Iris pigment epithelial cell (primary cell): ENCODE measurements around the gene MASP1.
A peak's percentile ranks its signal among the peaks of the same experiment; 100 is the strongest.

Experiments used
- DNase-seq: peaks from one replicate; pipeline ENCODE4 v3.0.0-alpha.2; 2011; ENCODE audit warnings: low read depth

The MASP1 gene

DNA sequence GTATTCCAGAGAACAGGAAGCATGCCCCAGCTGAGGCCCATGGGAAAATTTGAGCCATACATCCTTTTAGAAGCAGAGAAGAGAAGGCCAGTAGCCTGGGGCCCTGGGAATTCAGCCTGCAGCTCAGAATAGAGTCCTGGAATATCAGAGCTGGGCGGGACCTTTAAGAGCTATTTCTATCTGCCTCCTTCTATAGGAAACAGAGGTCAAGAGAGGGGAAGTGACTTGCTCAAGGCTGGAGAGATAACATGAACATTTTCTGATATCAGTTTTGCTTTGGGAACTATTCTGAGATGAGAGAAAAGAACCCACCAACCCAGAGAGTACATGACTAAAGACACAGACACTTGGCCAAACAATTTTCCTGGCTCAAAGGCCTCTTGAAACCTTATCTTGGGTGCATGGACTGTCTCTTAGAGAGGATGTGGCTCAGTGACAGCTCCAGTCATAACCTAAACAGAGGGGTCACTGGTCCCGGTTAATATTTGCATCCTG, 26.0 kb downstream of the MASP1 start:
- peak; percentile 36 for DNase-seq

DNA sequence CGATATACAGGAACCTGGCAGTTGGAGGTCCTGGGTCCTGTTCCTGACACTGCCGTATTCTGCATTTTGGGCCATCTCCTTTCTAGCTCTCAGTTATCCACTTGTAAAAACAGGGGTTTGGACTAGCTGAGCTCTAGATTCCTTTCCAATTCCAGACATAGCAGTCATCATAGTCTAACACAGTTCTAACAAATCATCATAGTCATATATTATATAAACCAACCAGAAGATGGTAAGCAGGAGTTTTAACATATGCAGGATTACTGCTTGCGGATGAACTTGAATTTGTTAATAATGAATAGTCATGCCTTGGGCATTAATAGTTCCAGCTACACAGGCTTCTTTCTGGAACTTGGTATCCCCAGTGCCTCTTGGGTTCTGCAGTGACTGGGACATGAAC, 26.6 kb downstream of the MASP1 start:
- DNase-seq = peak; percentile 85

DNA sequence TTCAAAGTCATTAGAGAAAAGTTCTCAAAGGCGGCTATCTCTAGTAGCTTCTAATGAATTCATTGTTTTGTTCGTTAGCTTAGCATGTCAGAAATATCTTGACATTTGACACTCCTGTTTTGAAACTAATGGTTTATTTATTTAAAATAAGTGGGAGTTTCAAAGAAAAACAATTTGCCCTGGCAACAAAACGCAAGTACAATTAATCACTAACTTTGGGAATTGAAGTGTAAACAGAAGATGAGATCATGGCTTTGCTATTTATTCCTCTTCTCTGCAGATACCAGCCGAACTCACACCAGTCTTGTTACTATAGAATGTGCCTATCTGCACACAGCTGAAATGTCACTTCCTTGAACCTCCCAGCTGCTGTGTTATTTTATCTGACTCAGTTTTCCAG, 27.5 kb downstream of the MASP1 start:
- peak; percentile 92 for DNase-seq

DNA sequence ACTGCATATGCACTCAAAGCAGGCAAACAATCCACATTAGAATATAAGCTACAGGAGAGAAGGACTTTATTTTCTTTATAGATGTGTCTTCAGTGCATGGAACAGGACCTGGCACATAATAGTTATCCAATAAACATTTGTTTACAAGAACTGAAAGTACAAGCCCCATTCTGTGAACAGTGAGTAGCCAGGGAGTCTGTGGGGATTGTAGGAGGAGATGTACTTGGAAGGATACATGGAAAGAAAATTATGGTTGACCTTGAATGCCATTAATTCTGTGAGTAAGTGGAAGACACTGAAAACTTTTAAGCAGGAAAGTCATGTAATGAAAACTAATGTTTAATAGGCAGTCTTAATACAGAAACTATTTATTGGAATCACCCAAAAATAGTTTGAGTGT, 28.3 kb downstream of the MASP1 start:
- DNase-seq = peak; percentile 46

DNA sequence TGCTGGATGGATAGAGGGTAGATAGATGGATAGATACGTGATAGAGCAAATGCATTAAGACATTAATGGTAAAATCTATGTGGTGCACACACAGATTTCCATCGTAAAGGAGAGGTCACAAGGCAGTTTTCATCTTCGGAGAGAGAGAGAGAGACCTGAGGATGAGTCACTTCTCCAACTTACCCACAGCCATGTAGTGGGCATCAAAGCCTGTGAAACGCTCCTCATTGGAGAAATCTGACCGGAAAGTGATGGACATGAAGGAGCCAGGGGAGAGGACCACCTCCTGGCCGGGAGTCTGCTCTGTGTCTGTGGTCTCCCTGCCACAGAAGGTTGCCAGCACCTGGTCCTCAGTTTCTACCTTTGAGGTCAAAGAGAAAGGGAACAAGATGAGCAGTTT, 29.2 kb downstream of the MASP1 start:
- no peak for DNase-seq

DNA sequence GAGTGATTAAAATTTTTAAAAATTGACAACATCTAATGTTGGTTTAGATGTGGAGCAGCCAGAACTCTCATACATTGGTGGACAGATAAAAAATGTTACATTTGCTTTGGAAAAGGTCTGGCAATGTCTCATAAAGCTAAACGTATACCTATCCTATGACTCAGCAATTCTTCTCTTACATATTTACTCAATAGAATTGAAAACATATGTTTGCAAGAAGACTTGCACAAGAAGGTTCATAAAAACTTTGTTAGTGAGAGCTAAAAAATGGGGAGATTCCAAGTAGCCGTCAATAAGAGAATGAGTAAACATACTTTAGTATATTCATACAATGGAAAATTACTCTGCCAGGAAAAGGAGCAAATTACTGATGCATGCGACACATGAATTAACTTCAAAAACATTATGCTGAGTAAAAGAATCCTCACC, 30.0 kb downstream of the MASP1 start:
- DNase-seq = peak; percentile 94

DNA sequence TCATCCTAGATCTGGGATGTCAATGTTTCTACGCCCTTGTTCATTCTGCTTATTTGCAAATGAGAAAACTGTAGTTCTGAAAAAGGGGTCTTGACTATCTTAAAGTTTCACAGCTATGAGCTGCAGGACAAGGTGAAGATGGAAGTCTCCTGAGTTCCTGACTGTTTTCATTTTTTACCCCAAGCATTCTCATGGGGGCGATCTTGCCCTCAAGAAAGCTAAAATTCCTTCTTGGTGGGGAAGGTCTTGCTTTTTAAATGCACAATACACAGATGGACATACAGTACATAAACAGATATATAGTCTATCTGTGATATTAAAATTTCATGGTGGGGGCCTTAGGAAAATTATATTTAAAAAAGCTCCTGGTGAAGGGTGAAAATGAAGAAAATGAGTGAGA, 32.4 kb downstream of the MASP1 start:
- DNase-seq = no peak

DNA sequence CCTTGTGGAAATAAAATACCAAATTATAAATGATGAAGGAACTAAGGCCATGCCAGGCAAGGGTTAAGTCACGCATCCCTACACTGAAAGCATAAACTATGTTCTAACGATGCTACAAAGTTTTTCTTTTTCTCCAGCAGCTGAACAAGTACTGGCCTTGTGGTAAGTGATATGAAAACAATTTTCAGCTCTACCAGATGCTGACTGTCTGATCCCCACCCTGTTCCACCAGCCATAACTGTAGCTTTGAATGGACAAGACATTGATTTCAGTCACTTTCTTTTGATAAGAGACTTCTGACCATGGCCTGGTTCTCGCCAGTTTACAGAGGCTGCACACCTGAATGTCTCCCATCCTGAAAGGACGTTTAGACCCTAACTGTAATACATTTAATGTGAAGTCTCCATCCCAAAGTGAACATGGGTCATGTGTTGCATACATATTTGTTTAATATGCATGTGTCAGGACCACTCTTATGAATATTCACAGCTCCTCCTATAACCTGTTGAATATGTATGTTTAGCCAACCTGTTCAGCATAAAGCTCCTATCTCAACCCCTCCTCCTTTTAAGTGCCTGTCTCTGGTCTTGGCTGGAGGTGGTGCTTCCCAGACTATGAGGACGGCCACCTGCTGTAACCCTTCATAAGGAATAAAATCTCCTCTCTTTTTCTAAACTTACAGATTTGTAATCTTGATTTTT, 33.4 kb downstream of the MASP1 start:
- DNase-seq = no peak

DNA sequence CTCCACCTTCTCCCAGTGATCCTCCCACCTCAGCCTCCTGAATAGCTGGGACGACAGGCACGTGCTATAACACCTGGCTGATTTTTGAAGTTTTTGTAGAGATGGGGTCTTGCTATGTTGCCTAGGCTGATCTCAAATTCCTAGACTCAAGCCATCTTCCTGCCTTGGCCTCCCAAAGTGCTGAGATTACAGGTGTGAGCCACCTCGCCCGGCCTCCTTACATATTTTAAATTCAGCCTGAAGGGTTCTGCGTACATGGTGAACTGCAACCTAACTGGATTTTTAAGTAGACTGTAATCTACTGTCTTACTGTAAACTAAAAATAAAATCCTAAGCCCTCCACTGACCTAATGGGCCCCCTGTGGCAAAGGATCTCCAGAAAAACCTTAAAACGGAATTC, 34.1 kb downstream of the MASP1 start:
- no peak for DNase-seq

DNA sequence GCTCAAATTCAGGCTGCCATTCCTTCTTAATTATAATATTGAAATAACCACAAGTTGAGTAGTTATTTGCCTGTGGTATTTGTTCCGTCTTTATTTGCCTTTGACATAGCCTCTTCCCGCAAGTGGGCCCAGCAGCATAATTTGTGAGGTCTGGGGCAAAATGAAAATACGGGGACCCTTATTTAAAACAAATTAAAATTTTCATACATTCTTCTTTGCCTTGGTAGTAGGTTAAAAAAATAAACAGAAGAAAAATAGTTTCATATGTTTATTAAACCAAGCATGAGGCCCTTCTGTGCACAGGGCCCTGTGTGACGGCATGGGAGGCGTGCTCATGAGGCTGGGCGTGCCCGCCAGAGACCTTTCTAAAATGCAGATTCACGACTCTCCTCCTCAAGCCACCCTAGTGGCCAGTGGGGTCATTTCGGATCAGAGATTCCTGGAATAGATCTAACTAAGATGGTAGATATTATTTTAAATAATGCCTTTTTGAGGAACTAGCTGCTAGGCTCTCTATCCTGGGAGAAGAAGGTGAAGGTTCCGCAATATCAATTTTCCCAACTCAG, 35.4 kb downstream of the MASP1 start:
- DNase-seq = no peak

DNA sequence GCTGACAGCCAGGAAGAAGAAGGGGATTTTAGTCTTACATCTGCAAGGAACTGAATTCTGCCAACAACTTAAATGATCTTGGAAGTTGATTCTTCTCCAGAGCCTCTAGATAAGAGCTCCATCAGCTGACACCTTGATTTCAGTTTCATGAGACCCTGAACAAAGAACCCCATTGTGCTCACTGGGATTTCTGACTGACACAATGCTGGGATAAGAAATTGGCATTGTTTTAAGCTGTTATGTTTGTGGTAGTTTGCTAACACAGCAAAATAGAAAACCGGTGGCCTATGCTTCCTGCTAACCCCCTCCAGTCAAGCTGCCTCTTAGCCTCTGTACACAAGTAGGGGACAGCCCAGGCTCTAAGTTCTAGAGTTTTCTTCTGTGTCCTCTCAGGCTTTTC, 36.2 kb downstream of the MASP1 start:
- no peak for DNase-seq

DNA sequence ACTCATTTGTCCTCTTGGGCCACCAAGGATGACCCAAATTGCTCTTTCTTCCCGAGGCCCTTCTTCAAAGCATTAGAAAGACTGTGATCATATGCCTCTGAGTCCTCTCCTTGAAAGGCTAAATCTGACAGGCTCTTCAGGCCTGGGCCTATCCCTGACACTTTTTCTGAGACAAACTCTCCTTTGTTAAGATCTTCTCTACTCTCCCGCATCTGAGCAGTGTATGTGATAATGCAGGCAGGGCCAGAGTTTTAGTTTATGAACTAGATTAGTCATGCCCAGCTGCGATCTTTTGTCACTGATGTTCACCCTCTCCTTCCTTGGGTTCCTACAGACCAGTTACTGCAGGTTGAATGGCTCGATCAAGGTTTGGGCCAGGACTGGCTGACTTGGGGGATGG, 39.2 kb downstream of the MASP1 start:
- no peak for DNase-seq

DNA sequence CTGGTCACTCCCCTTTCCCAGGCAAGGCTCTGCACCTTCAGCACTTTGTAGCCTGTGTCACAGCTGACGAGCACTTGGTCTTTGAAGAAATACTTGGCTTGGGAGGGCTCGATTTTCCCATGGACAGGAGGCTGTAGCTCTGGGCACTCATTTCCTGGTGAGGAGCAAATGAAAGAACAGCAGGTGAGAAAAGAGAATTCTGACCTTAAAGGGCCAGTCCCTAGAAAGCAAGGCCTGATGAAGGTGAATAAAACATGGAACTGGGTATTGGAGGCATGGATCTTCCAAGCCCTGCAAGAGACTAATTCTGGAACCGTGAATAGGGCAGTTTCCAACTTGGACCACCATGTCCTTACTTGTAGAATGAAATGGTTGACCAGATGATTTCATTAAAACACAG, 39.9 kb downstream of the MASP1 start:
- DNase-seq = no peak

DNA sequence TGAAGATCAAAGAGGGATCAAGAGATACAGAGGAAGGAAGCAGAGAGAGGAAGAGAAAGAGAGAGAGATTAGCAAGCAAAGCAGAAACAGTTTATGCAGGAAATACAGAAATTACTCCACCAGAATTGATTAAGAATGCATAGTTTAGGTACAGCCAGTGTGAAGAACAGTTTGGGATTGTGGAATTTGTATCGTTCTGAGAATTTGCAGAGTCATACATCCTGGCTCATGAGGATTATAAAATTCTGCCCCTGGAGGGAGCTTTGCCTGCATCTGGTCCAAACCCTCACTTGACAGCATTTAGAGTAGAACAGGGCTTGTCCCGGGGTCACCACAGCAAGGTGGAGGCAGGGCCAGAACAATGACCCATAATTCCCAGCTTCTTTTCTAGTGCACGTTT, 44.1 kb downstream of the MASP1 start:
- DNase-seq = no peak

DNA sequence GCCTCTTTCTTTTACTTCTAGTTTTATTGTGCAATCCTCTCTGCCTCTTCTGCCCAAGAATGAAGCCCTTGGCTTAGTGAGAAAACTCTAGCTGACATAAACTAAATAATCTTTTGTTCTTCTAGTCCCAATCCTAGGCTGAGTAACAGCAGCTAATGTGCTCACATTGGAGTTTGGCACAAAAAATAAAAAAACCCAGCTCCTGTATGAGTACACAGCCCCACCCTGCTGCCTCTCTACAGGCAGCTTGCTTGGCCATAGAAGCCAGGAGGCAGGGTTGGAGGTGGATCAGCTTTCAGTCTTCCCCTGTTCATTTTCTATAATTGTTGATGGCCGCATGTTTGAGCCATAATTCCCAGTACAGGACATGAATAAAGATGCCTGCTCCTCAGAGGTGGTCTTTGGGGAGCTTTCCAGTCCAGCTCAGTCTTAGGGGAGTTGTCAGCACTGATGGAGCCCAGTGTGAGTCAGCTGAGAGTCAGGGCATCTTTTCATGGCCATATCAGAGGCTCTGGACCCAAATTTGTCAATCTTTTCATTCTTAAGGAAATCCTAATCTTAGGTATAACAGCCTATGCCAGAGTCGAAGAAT, 47.5 kb downstream of the MASP1 start:
- peak; percentile 47 for DNase-seq

DNA sequence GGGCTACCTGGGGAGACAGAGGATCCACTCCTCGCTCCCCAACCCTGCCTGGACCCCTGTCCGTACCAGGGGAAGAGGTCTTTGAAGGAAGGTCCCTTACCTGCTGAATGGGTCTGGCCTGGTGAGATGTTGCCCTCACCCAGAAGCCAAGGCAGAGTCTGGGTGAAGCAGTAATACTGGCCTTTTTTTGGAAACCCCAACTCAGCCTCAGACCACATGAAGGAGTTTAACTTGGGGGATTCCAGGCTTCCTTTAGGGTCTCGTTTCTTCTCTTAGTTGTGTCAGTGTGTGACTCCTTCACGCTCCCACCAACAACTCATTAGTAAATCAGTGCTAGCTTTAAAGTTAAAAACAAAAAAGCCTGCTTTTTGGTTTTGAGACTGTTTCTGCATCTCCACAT, 48.6 kb downstream of the MASP1 start:
- no peak for DNase-seq

DNA sequence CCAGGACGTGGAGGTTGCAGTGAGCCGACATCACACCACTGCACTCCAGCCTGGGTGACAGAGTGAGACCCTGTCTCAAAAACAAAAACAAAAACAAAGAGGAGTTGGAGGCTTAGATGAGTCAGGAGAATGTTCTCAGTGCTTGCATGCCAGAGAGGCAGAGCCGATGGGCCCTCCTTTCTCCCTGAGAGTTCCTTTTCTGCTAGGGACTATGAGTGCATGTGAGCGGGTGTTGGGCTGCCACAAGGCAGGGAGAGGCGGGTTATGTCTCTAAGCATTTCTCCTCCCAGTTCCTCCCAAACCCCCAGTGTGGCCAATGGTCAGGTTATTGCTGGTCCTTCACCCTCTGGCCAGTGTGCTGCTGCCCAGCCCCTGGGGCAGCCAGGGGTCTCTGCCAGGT, 49.1 kb downstream of the MASP1 start:
- peak; percentile 54 for DNase-seq

DNA sequence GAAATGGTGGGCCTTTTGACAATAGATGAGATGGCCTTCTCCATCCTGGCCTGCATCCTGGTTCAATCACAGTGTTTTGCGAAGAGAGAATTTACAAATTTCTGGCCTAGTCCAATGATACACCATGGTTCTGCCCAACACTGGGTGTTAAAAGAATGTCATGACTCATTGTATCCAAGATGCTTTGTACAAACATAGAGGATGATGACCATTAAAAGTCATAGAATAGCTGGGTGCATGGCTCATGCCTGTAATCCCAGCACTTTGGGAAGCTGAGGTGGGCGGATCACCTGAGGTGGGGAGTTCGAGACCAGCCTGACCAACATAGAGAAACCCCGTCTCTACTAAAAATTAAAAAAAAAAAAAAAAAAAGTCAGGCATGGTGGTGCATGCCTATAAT, 52.7 kb downstream of the MASP1 start:
- peak; percentile 63 for DNase-seq

DNA sequence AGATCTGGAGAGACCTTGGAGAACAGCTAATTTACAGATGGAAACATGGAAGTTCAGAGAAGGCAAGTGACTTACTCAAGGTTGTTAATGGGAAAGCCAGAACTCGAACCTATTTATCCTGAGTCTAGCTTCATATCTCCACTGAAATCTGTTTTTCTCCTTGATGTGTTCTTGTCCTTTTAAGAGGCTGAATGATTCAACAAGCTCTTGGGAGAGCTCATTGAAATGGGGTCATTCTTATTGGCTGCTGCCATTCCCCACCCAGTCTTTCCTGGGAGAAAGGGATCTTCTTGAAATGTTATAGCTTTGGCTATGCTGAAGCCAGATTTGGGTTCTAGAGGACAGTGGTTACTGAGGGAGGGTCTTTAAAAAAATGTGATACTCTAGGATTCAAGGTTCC, 53.3 kb downstream of the MASP1 start:
- DNase-seq = no peak

DNA sequence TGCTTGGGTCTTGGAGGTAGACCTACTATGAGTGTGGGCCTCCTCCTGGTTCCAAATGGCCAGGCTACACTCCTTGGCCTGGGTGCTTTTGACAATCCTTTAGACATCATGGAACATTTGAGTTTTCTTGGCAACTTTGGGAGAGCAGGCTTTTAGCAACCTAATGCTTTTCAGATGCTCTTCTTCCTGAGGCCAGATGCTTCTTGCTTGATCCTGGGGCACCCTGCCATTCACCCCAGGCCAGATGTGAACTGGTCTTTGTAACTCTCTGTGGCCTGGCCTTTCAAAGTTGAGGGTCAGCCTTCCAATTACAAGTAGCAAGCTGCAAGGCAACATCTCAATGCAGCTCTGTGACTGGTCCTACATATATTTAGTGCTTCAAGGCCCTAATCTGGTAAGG, 53.8 kb downstream of the MASP1 start:
- DNase-seq = no peak

DNA sequence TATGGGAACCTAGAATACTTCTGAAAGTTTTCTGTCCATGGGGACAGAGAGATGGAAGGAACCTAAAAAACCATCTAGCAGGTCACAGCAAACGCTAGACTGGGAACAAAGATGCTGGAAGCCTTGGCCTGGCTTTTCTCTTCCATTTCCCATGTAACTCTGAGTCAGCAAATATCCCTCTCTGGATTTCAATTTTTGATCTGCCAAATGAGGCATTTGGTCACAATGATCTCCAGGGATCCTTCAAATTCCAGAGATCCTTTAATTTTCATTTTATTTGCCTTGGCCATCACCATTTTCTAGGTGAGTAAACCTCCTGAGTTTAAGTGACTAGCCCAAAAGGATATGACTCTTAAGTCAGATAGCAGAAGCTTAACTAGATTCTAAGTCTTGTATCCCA, 54.6 kb downstream of the MASP1 start:
- no peak for DNase-seq

DNA sequence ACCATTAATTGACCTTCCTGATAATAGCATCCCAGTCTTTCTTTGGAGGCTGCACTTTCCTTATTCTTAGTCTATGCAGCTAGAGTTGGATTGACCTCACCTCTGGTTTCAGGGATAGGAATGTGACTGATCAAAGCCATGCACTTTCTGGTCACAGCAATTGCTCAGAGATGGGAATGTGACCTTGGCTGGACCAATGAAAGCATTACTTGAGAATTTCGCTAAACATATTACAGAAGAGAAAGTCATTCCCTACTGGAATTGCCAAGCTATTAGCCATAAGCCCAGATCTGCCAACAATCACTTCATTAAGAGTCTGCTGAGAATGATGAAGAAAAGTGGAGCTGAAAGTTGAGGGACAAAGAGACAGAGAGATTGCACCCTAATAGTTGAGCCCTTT, 61.5 kb downstream of the MASP1 start:
- no peak for DNase-seq

DNA sequence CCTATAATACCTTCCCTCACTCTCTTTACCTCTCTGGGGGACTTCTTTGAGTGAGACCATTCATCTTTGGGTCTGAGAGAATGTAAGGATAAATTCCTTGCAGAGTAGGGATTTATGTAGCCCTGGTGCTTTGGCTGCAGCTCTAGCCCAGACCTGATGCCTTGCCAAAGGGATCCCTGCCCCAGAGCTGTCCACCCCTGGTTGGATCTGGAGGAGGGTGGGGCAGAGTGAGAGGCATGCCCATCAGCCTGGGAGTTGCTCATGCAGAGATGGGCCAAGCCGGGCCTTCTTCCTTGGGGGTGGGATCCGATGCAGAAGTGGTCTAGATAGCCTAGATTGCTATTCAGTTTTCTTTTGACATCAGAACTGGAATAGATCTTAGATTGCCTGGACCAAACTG, 62.8 kb downstream of the MASP1 start:
- no peak for DNase-seq
